Astrocyte of the cerebellum (primary cell): ENCODE measurements around the gene MAGEB3.
"Not testable (repeated sequence)": the region's sequence is repeated elsewhere in the genome, so short reads cannot be mapped to it uniquely, and the experiment has no call there.

Experiments
- DNase-seq: peaks from one replicate; pipeline ENCODE4 v3.0.0-alpha.2; 2011; ENCODE audit warnings: low read depth
- H3K4me3 ChIP-seq: 2 replicates; pipeline ENCODE4 v1.5.1; 2011; ENCODE audit warnings: mild to moderate bottlenecking, low read depth, low read length, moderate library complexity
- CTCF ChIP-seq: IDR thresholded peaks from 2 replicates; pipeline ENCODE4 v1.5.1; 2012; ENCODE audit warnings: low read length, low read depth, moderate library complexity, mild to moderate bottlenecking; ENCODE audit errors: missing control alignments
- in situ Hi-C: cut with HindIII; loops from 2 replicates; pipeline ENCODE4 v1.10.0; 2017; ENCODE audit warnings: low sequenced_read_pairs

MAGEB3 gene, protein sequence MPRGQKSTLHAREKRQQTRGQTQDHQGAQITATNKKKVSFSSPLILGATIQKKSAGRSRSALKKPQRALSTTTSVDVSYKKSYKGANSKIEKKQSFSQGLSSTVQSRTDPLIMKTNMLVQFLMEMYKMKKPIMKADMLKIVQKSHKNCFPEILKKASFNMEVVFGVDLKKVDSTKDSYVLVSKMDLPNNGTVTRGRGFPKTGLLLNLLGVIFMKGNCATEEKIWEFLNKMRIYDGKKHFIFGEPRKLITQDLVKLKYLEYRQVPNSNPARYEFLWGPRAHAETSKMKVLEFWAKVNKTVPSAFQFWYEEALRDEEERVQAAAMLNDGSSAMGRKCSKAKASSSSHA

DNA sequence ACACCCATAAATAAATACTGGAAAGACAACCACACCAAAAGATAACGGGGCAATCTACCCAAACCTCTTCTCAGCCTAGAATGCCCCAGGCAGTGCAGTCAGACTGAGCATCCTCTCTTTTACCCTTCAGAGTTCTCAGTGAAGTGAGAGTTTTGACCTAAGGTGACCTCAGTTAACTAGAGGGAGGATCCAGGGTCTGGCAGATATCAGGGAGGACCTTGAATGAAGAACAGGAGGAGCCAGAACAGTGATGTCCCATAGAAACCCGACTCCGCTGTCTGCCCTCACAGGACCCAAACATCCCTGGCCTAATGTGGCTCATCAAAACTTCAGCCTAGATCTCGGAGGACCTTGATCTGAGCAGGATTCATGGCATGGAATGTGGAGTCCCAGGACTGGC is at the start of gene MAGEB3:
Gene MAGEB3 (plus strand): TSS at position 263 of the 400 bp plus-strand sequence. CDS start 5,268 bp downstream, outside the sequence.
- no peak for DNase-seq
- no peak within 1 kb of the TSS for H3K4me3 ChIP-seq
- no peak for TF ChIP-seq CTCF
- in situ Hi-C loops = no loop called here

- no peak for TF ChIP-seq CTCF
- in situ Hi-C loops = no loop called here
These were observed 49.1 kb upstream of the MAGEB3 start for GRCh38 chrX:30181353-30181752.

DNA sequence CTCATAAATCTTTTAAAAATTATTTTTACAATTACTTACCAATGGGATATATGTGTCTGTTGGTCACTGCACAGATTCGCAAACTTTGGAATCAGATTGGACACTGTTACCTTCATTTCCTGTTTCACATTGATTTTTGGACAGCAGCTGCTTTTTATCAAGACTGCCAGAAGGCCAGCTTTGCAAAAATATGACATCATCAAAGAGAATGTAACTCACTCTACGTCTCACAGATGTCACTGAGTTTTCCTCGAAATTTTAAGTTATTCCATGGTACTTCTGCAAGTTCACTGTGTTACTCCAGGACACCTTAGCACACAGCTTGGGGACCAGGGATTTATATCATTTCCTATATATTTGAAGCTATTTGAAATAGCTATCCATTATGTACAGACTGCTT is 46.9 kb upstream of the MAGEB3 start:
- in situ Hi-C loops = no loop called here
- TF ChIP-seq CTCF = no peak
- H3K4me3 ChIP-seq = no peak overlapping the region
- DNase-seq = no peak

More at GRCh38 chrX:30181353-30181752, 49.1 kb upstream of the MAGEB3 start:
- H3K4me3 ChIP-seq = no peak overlapping the region
- DNase-seq = no peak

DNA sequence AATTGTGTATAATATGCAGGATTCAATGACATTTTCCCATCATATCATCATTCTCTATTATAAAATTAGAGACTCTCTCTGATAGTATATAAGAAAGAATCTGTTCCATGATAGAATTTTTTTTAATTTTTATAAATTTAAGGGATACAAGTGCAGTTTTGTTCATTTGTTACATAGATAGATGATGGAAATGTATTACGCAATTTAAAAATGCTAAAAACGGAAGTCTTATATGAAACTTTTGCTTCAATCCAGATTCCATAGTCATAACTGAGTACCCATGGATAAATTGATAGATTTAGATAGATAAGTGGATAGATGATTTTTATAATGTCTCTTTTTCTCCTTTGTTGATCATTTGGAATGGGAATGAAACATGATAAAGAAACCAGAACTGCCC is 40.0 kb upstream of the MAGEB3 start:
- no peak overlapping the region for H3K4me3 ChIP-seq
- TF ChIP-seq CTCF = no peak
- DNase-seq = no peak
- in situ Hi-C loops = no loop called here

- DNase-seq, in situ Hi-C loops, H3K4me3 ChIP-seq: not testable (repeated sequence)
These were observed 36.5 kb upstream of the MAGEB3 start for GRCh38 chrX:30193910-30194309.

GRCh38 chrX:30196322-30196721 is 34.1 kb upstream of the MAGEB3 start:
- DNase-seq = no peak
- no peak overlapping the region for H3K4me3 ChIP-seq
- peak; percentile 11 for TF ChIP-seq CTCF
- in situ Hi-C loops = no loop called here

- no peak for TF ChIP-seq CTCF
- H3K4me3 ChIP-seq = no peak overlapping the region
- in situ Hi-C loops = no loop called here
- no peak for DNase-seq
These were observed 18.3 kb upstream of the MAGEB3 start for GRCh38 chrX:30212172-30212571.
